Measurements from ENCODE around the gene KRT2.

DNA sequence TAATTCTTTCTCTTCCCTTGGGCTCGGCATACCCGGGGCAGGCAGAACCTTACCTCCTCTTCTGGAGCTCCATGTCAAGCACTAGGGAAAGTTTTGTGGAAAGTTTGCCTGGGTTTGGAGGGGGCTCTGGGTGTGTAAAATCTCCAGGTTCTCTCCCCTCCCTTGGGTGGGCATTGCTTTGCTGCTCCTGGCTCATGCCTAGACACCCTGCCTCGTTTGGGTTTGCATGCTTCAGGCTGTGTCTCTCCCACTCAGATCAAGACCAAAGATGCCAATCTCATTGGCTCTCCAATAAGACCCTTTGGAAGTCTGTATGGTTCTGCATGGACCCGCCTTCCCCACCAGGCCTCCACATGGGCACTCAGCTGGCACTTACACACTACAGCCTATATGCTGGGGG, 6.2 kb upstream of the KRT2 start:
- TF ChIP-seq, protein P1, sequence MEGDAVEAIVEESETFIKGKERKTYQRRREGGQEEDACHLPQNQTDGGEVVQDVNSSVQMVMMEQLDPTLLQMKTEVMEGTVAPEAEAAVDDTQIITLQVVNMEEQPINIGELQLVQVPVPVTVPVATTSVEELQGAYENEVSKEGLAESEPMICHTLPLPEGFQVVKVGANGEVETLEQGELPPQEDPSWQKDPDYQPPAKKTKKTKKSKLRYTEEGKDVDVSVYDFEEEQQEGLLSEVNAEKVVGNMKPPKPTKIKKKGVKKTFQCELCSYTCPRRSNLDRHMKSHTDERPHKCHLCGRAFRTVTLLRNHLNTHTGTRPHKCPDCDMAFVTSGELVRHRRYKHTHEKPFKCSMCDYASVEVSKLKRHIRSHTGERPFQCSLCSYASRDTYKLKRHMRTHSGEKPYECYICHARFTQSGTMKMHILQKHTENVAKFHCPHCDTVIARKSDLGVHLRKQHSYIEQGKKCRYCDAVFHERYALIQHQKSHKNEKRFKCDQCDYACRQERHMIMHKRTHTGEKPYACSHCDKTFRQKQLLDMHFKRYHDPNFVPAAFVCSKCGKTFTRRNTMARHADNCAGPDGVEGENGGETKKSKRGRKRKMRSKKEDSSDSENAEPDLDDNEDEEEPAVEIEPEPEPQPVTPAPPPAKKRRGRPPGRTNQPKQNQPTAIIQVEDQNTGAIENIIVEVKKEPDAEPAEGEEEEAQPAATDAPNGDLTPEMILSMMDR (IDR thresholded peaks at IDR 0.05), result no peak
- TF ChIP-seq GABPB1 (CRISPR knock-in tag; IDR thresholded peaks at IDR 0.05) (no peak), ETV6 (CRISPR knock-in tag; IDR thresholded peaks at IDR 0.05) (no peak), FOXJ3 (CRISPR knock-in tag; IDR thresholded peaks at IDR 0.05; ENCODE audit: borderline replicate concordance) (no peak), JUN (CRISPR knock-in tag; IDR thresholded peaks at IDR 0.05) (no peak), FOXK1 (CRISPR knock-in tag; IDR thresholded peaks at IDR 0.05) (no peak)
- TF ChIP-seq, protein P2, sequence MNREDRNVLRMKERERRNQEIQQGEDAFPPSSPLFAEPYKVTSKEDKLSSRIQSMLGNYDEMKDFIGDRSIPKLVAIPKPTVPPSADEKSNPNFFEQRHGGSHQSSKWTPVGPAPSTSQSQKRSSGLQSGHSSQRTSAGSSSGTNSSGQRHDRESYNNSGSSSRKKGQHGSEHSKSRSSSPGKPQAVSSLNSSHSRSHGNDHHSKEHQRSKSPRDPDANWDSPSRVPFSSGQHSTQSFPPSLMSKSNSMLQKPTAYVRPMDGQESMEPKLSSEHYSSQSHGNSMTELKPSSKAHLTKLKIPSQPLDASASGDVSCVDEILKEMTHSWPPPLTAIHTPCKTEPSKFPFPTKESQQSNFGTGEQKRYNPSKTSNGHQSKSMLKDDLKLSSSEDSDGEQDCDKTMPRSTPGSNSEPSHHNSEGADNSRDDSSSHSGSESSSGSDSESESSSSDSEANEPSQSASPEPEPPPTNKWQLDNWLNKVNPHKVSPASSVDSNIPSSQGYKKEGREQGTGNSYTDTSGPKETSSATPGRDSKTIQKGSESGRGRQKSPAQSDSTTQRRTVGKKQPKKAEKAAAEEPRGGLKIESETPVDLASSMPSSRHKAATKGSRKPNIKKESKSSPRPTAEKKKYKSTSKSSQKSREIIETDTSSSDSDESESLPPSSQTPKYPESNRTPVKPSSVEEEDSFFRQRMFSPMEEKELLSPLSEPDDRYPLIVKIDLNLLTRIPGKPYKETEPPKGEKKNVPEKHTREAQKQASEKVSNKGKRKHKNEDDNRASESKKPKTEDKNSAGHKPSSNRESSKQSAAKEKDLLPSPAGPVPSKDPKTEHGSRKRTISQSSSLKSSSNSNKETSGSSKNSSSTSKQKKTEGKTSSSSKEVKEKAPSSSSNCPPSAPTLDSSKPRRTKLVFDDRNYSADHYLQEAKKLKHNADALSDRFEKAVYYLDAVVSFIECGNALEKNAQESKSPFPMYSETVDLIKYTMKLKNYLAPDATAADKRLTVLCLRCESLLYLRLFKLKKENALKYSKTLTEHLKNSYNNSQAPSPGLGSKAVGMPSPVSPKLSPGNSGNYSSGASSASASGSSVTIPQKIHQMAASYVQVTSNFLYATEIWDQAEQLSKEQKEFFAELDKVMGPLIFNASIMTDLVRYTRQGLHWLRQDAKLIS (CRISPR knock-in tag; IDR thresholded peaks at IDR 0.05; ENCODE audit: borderline replicate concordance), result no peak
- TF ChIP-seq, protein P3, sequence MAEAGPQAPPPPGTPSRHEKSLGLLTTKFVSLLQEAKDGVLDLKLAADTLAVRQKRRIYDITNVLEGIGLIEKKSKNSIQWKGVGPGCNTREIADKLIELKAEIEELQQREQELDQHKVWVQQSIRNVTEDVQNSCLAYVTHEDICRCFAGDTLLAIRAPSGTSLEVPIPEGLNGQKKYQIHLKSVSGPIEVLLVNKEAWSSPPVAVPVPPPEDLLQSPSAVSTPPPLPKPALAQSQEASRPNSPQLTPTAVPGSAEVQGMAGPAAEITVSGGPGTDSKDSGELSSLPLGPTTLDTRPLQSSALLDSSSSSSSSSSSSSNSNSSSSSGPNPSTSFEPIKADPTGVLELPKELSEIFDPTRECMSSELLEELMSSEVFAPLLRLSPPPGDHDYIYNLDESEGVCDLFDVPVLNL (CRISPR knock-in tag; IDR thresholded peaks at IDR 0.05; ENCODE audit: borderline replicate concordance, low read depth), result no peak
